IMR-90 (cell line): Measurements from ENCODE around the gene ASIC2. TPM values are rescaled to one million over a fixed set of nuclear protein-coding genes. Genes with fewer than 3 reads are reported as not detected.

Experiments
- ATAC-seq: fragments of 200-7000 bp; cut with Tn5 transposase; 2 replicates; pipeline ENCODE4 v1.9.1; 2020; ENCODE audit warnings: low read depth, mild to moderate bottlenecking, moderate library complexity
- BruUV-seq: library from RNA; stranded (reverse); fragments of 400-500 nt; replicated peaks from 2 replicates; lab custom pipeline; 2021; lab: Mats Ljungman, UMichigan
- CTCF ChIA-PET: fragments of 300-600 bp; formaldehyde crosslinking; extraction: SDS; loops from one replicate; lab custom pipeline; 2021; ENCODE audit warnings: antibody characterized with exemption; lab: Yijun Ruan, JAX
- POLR2A ChIA-PET: fragments of 300-600 bp; sonication (Branson Sonifier 250); formaldehyde crosslinking; loops from one replicate; lab custom pipeline; 2022; ENCODE audit warnings: antibody characterized with exemption; ENCODE audit not compliant: unreplicated experiment; lab: Charles Lee
- DNase-seq: peaks from one replicate; pipeline ENCODE4 v3.0.0; 2013
- H2AFZ ChIP-seq: replicated peaks from 2 replicates; pipeline ENCODE3; 2013; ENCODE audit warnings: low read length, mild to moderate bottlenecking; ENCODE audit not compliant: poor library complexity
- H2AK5ac ChIP-seq: 2 replicates; pipeline ENCODE4 v1.6.1; 2013; ENCODE audit warnings: low read depth, low read length, inconsistent platforms
- H2AK9ac ChIP-seq: replicated peaks from 2 replicates; pipeline ENCODE3; 2013; ENCODE audit warnings: mild to moderate bottlenecking, low read depth, low read length, moderate library complexity; ENCODE audit not compliant: poor library complexity
- H2BK120ac ChIP-seq: 2 replicates; pipeline ENCODE4 v1.6.1; 2013; ENCODE audit warnings: low read depth, low read length, inconsistent platforms
- H2BK15ac ChIP-seq: 3 replicates; pipeline ENCODE4 v1.6.1; 2013; ENCODE audit warnings: low read depth, low read length, inconsistent platforms
- H2BK20ac ChIP-seq: 2 replicates; pipeline ENCODE4 v1.6.1; 2013; ENCODE audit warnings: low read depth, mild to moderate bottlenecking, inconsistent platforms, low read length, moderate library complexity
- H2BK5ac ChIP-seq: 2 replicates; pipeline ENCODE4 v1.6.1; 2013; ENCODE audit warnings: mild to moderate bottlenecking, low read depth, low read length, inconsistent platforms; ENCODE audit not compliant: poor library complexity, severe bottlenecking
- H3K14ac ChIP-seq: replicated peaks from 2 replicates; pipeline ENCODE4 v1.6.1; 2013; ENCODE audit warnings: low read depth, low read length, inconsistent platforms
- H3K18ac ChIP-seq: 2 replicates; pipeline ENCODE4 v1.6.1; 2013; ENCODE audit warnings: low read depth, low read length, control low read depth
- H3K23ac ChIP-seq: 2 replicates; pipeline ENCODE4 v1.6.1; 2013; ENCODE audit warnings: low read depth, low read length, inconsistent platforms
- H3K27ac ChIP-seq: 2 replicates; pipeline ENCODE4 v1.5.1; 2013; ENCODE audit warnings: mild to moderate bottlenecking, control low read depth, low read length; ENCODE audit not compliant: insufficient read depth
- H3K27me3 ChIP-seq: 2 replicates; pipeline ENCODE4 v1.6.1; 2013; ENCODE audit warnings: low read length; ENCODE audit not compliant: control insufficient read depth, insufficient read depth
- H3K36me3 ChIP-seq: 2 replicates; pipeline ENCODE4 v1.6.1; 2013; ENCODE audit warnings: low read length, mixed read lengths; ENCODE audit not compliant: control insufficient read depth, insufficient read depth
- H3K4ac ChIP-seq: 2 replicates; pipeline ENCODE4 v1.6.1; 2013; ENCODE audit warnings: low read depth, low read length, inconsistent platforms
- H3K4me1 ChIP-seq: 2 replicates; pipeline ENCODE4 v1.6.1; 2013; ENCODE audit warnings: low read length, mixed read lengths; ENCODE audit not compliant: control insufficient read depth, insufficient read depth
- H3K4me2 ChIP-seq: 2 replicates; pipeline ENCODE4 v1.6.1; 2013; ENCODE audit warnings: low read depth, mild to moderate bottlenecking, control low read depth, low read length, moderate library complexity
- H3K4me3 ChIP-seq: 2 replicates; pipeline ENCODE4 v1.5.1; 2013; ENCODE audit warnings: low read depth, mild to moderate bottlenecking, control low read depth, low read length, moderate library complexity; ENCODE audit not compliant: insufficient read depth
- H3K56ac ChIP-seq: 2 replicates; pipeline ENCODE4 v1.6.1; 2013; ENCODE audit warnings: low read length, inconsistent platforms; ENCODE audit not compliant: insufficient read depth; ENCODE audit errors: extremely low read depth
- H3K79me1 ChIP-seq, 2 experiments: 2 replicates each; pipeline ENCODE4 v1.6.1; 2013; ENCODE audit warnings: low read length in 2 of 2, inconsistent platforms in 1 of 2, low read depth in 1 of 2
- H3K9ac ChIP-seq: 2 replicates; pipeline ENCODE4 v1.6.1; 2013; ENCODE audit warnings: low read depth, low read length, control low read depth
- H3K9me1 ChIP-seq: 2 replicates; pipeline ENCODE4 v1.6.1; 2013; ENCODE audit warnings: low read length, inconsistent platforms; ENCODE audit not compliant: insufficient read depth
- H3K9me3 ChIP-seq: 2 replicates; pipeline ENCODE4 v1.6.1; 2013; ENCODE audit warnings: low read length; ENCODE audit not compliant: control insufficient read depth, insufficient read depth
- H4K20me1 ChIP-seq: 2 replicates; pipeline ENCODE4 v1.6.1; 2013; ENCODE audit warnings: low read length, inconsistent platforms; ENCODE audit not compliant: insufficient read depth
- H4K5ac ChIP-seq: 2 replicates; pipeline ENCODE4 v1.6.1; 2013; ENCODE audit warnings: mild to moderate bottlenecking, low read depth, low read length, control low read depth
- H4K8ac ChIP-seq, 2 experiments: 2 replicates each; pipeline ENCODE4 v1.6.1; 2013; ENCODE audit warnings: low read depth in 2 of 2, low read length in 2 of 2, control low read depth in 1 of 2, inconsistent platforms in 1 of 2
- H4K91ac ChIP-seq: 2 replicates; pipeline ENCODE4 v1.6.1; 2013; ENCODE audit warnings: low read depth, low read length, inconsistent platforms; ENCODE audit not compliant: insufficient read depth
- BHLHE40 ChIP-seq: fragments of 150-350 bp; IDR thresholded peaks from 2 replicates; pipeline ENCODE4 v1.6.1; 2016; ENCODE audit warnings: mild to moderate bottlenecking, low read depth, low read length
- CEBPB ChIP-seq: IDR thresholded peaks from 2 replicates; pipeline ENCODE4 v1.6.1; 2012; ENCODE audit warnings: low read depth, low read length, improper control_type of control experiment
- CHD1 ChIP-seq: IDR thresholded peaks from 2 replicates; pipeline ENCODE4 v1.6.1; 2012; ENCODE audit warnings: low read depth, low read length, improper control_type of control experiment
- CTCF ChIP-seq: conservative IDR thresholded peaks from 2 replicates; pipeline ENCODE4 v1.5.1; 2012; ENCODE audit warnings: mild to moderate bottlenecking, low read depth, low read length, improper control_type of control experiment
- ELK1 ChIP-seq: fragments of 150-350 bp; IDR thresholded peaks from 2 replicates; pipeline ENCODE4 v1.6.1; 2016; ENCODE audit warnings: low read depth, mild to moderate bottlenecking, low read length, moderate library complexity, borderline replicate concordance
- FOS ChIP-seq: fragments of 150-350 bp; IDR thresholded peaks from 2 replicates; pipeline ENCODE4 v1.6.1; 2016; ENCODE audit warnings: low read depth, low read length
- MAFK ChIP-seq: IDR thresholded peaks from 2 replicates; pipeline ENCODE4 v1.6.1; 2012; ENCODE audit warnings: low read depth, low read length, improper control_type of control experiment
- MAZ ChIP-seq: IDR thresholded peaks from 2 replicates; pipeline ENCODE4 v1.6.1; 2012; ENCODE audit warnings: low read depth, mild to moderate bottlenecking, low read length, improper control_type of control experiment, moderate library complexity, borderline replicate concordance
- MXI1 ChIP-seq: IDR thresholded peaks from 2 replicates; pipeline ENCODE4 v1.6.1; 2012; ENCODE audit warnings: low read depth, mild to moderate bottlenecking, low read length, moderate library complexity, borderline replicate concordance
- NFE2L2 ChIP-seq: fragments of 150-350 bp; IDR thresholded peaks from 2 replicates; pipeline ENCODE4 v1.6.1; 2016; ENCODE audit warnings: low read depth, mild to moderate bottlenecking, low read length
- POLR2A ChIP-seq: IDR thresholded peaks from 2 replicates; pipeline ENCODE4 v1.6.1; 2012; ENCODE audit warnings: mild to moderate bottlenecking, low read depth, low read length
- RAD21 ChIP-seq: IDR thresholded peaks from 2 replicates; pipeline ENCODE4 v1.6.1; 2012; ENCODE audit warnings: low read length, improper control_type of control experiment
- RCOR1 ChIP-seq: IDR thresholded peaks from 2 replicates; pipeline ENCODE4 v1.6.1; 2012; ENCODE audit warnings: mild to moderate bottlenecking, low read length, improper control_type of control experiment; ENCODE audit not compliant: insufficient replicate concordance
- RFX5 ChIP-seq: IDR thresholded peaks from 2 replicates; pipeline ENCODE4 v1.8.0; 2012; ENCODE audit warnings: low read depth, mild to moderate bottlenecking, low read length, moderate library complexity
- SMC3 ChIP-seq: fragments of 150-350 bp; IDR thresholded peaks from 2 replicates; pipeline ENCODE4 v1.6.1; 2016; ENCODE audit warnings: low read depth, mild to moderate bottlenecking, antibody characterized with exemption, low read length, moderate library complexity
- USF2 ChIP-seq: fragments of 150-350 bp; IDR thresholded peaks from 2 replicates; pipeline ENCODE4 v1.6.1; 2017; ENCODE audit warnings: mild to moderate bottlenecking, antibody characterized with exemption, low read length, low read depth
- WGBS, 2 experiments: methylation state at CpG; one replicate each; pipeline versions ENCODE4 v1.1.5 to v1.1.7; 2013; ENCODE audit warnings: missing lambda C conversion rate in 2 of 2; ENCODE audit not compliant: insufficient read length in 1 of 2; ENCODE audit errors: extremely low coverage in 2 of 2; 5-methylcytosine and 5-hydroxymethylcytosine counted together
- dilution Hi-C: fragments of 300-500 bp; cut with HindIII; formaldehyde crosslinking; loops from one replicate; pipeline ENCODE4 v1.14.3; 2018; ENCODE audit warnings: low sequenced_read_pairs; ENCODE audit not compliant: unreplicated experiment
- in situ Hi-C: fragments of 300-500 bp; cut with MboI; formaldehyde crosslinking; loops from 3 replicates; pipeline ENCODE4 v1.14.3; 2019; ENCODE audit warnings: low sequenced_read_pairs, inconsistent platforms, mixed read lengths
- intact Hi-C: fragments of 100-400 bp; cut with micrococcal nuclease; formaldehyde crosslinking; loops from 2 replicates; pipeline ENCODE4 v1.10.0; 2022
- polyA plus RNA-seq, 3 experiments: library from polyadenylated mRNA; depleted of rRNA; stranded (reverse); fragments of >200 nt; gene quantifications; 2 replicates each; pipeline ENCODE4 v1.2.3, GENCODE V29; 2012; ENCODE audit warnings: low replicate concordance in 1 of 3
- total RNA-seq: library from RNA; depleted of rRNA; stranded (reverse); fragments of >200 nt; gene quantifications from 2 replicates; pipeline ENCODE4 v1.2.3, GENCODE V29; 2012

The ASIC2 gene
- total and polyA plus RNA-seq, 2 of the 4 experiments (the other 2 are of a cell fraction): under 0.01 to 0.15 TPM

- Histone ChIP-seq H3K18ac (no peak overlapping the region), H3K4me2 (no peak overlapping the region), H3K79me1 (no peaks in the 10 kb centered on the region), H3K9ac (no peak overlapping the region), H4K5ac (no peak overlapping the region), H2AK9ac (no peak overlapping the region), H3K9me3 (no peaks in the 10 kb centered on the region), H3K14ac (no peak overlapping the region), H2BK120ac (no peak overlapping the region), H3K9me1 (no peaks in the 10 kb centered on the region), H4K91ac (no peak overlapping the region), H2AK5ac (no peak overlapping the region), H2BK5ac (no peak overlapping the region), H4K8ac (no peak overlapping the region), H2AFZ (no peak overlapping the region), H4K20me1 (no peaks in the 10 kb centered on the region), H3K4ac (no peak overlapping the region), H3K27ac (no peak overlapping the region), H3K4me3 (no peak overlapping the region), H3K23ac (no peak overlapping the region), H3K56ac (no peak overlapping the region), H3K36me3 (no peaks in the 10 kb centered on the region), H3K4me1 (no peaks in the 10 kb centered on the region), H3K27me3 (0 out of 2 replicates have a peak, but pooled peaks cover 2% of the 10 kb centered on the region), H2BK15ac (no peak overlapping the region), H2BK20ac (no peak overlapping the region)
- DNase-seq (no peak), ATAC-seq (no peak)
- 14% methylated on average over 1 of the region's 2 CpGs; no CpG with 5 or more reads in 1 of the 2 experiments for WGBS, 2 experiments
- POLR2A ChIA-PET: no interaction called here
- in situ Hi-C loops: no loop called here
- intact Hi-C loops: no loop called here
- BruUV-seq: no TSS peak
- CTCF ChIA-PET: no interaction called here
- dilution Hi-C loops: no loop called here
- TF ChIP-seq FOS (no peak), MXI1 (no peak), BHLHE40 (no peak), ELK1 (no peak), RAD21 (no peak), MAFK (no peak), CHD1 (no peak), NFE2L2 (no peak), POLR2A (no peak), RFX5 (no peak), CTCF (no peak), MAZ (no peak), USF2 (no peak), SMC3 (no peak), CEBPB (no peak), RCOR1 (no peak)
These were observed 17.2 kb upstream of the ASIC2 start for GRCh38 chr17:33310296-33310695.
